ENCODE results near the gene TCF7L1.

GRCh38 chr2:85314884-85315242 lies 181.7 kb downstream of the TCF7L1 start:
- TF ChIP-seq ZBTB33 (IDR thresholded peaks at IDR 0.05; ENCODE audit: borderline replicate concordance, low read depth) (no peak), CTCF (IDR thresholded peaks at IDR 0.05) (no peak)

Measured in SK-N-SH (cell line).